Measurements from ENCODE around the gene SEC16A. TPM values are rescaled to one million over a fixed set of nuclear protein-coding genes. Genes with fewer than 3 reads are reported as not detected.
A peak's percentile ranks its signal among the peaks of the same experiment; 100 is the strongest.

SEC16A gene
- total RNA-seq, 2 donors from 2014 or later = 32.6 to 41.6 TPM

GRCh38 chr9:136493567-136493971, 10.7 kb upstream of the SEC16A start:
- Histone ChIP-seq H3K4me3 (no peak overlapping the region), H3K4me1 (peaks cover under 1 to 22% of the 10 kb centered on the region in 2 donors), H3K9me3 (no peaks in the 10 kb centered on the region), H3K36me3 (peaks cover 24% of the 10 kb centered on the region), H3K27ac (no peak overlapping the region), H3K27me3 (no peaks in the 10 kb centered on the region)
- DNase-seq (ENCODE audit: low spot score) = no peak
- TF ChIP-seq CTCF (IDR thresholded peaks at IDR 0.05) = no peak

GRCh38 chr9:136492978-136493522, 10.2 kb upstream of the SEC16A start:
- no peak for TF ChIP-seq CTCF (IDR thresholded peaks at IDR 0.05)
- Histone ChIP-seq H3K4me1 (peaks cover 5 to 26% of the 10 kb centered on the region in 2 donors), H3K9me3 (no peaks in the 10 kb centered on the region), H3K4me3 (no peak overlapping the region), H3K36me3 (peaks cover 19% of the 10 kb centered on the region), H3K27me3 (no peaks in the 10 kb centered on the region), H3K27ac (no peak overlapping the region)
- DNase-seq (ENCODE audit: low spot score) = no peak

GRCh38 chr9:136489731-136490130, 6.9 kb upstream of the SEC16A start:
- Histone ChIP-seq H3K36me3 (no peaks in the 10 kb centered on the region), H3K27me3 (no peaks in the 10 kb centered on the region), H3K27ac (no peak overlapping the region), H3K4me1 (peaks cover 5 to 24% of the 10 kb centered on the region in 2 donors), H3K4me3 (no peak overlapping the region), H3K9me3 (no peaks in the 10 kb centered on the region)
- no peak for DNase-seq (ENCODE audit: low spot score)
- TF ChIP-seq CTCF (IDR thresholded peaks at IDR 0.05) = no peak

GRCh38 chr9:136488247-136489214, 5.7 kb upstream of the SEC16A start:
- Histone ChIP-seq H3K4me3 (no peak overlapping the region), H3K27me3 (no peaks in the 10 kb centered on the region), H3K9me3 (no peaks in the 10 kb centered on the region), H3K36me3 (no peaks in the 10 kb centered on the region), H3K4me1 (peaks cover 5 to 28% of the 10 kb centered on the region in 2 donors), H3K27ac (no peak overlapping the region)
- peak; percentile 98 to 99 for TF ChIP-seq CTCF (IDR thresholded peaks at IDR 0.05)
- peak; percentile 76 for DNase-seq (ENCODE audit: low spot score)

GRCh38 chr9:136487672-136488071, 4.8 kb upstream of the SEC16A start:
- no peak for TF ChIP-seq CTCF (IDR thresholded peaks at IDR 0.05)
- Histone ChIP-seq H3K4me3 (no peak overlapping the region), H3K36me3 (no peaks in the 10 kb centered on the region), H3K27me3 (no peaks in the 10 kb centered on the region), H3K4me1 (peaks cover 5 to 20% of the 10 kb centered on the region in 2 donors), H3K27ac (no peak overlapping the region), H3K9me3 (no peaks in the 10 kb centered on the region)
- no peak for DNase-seq (ENCODE audit: low spot score)
